Liver (tissue), 9 donors: ENCODE data around the gene OR6X1. TPM values are rescaled to one million over a fixed set of nuclear protein-coding genes. Genes with fewer than 3 reads are reported as not detected.

Experiments used
- DNase-seq: peaks from one replicate; pipeline ENCODE4 v3.0.0-alpha.2; 2017; ENCODE audit warnings: low spot score
- H3K27ac ChIP-seq, 2 donors: one replicate each; pipeline ENCODE4 v1.7.0; 2013; ENCODE audit warnings: inconsistent platforms in 2 of 2, low read length in 2 of 2, control low read depth in 1 of 2, low read depth in 1 of 2, mild to moderate bottlenecking in 1 of 2
- H3K27me3 ChIP-seq, 4 donors: one replicate each; pipeline versions ENCODE4 v1.6.1 to v1.7.0; 2013; ENCODE audit warnings: low read length in 3 of 4, inconsistent platforms in 1 of 4, mild to moderate bottlenecking in 1 of 4, moderate library complexity in 1 of 4; ENCODE audit not compliant: control insufficient read depth in 4 of 4, insufficient read depth in 4 of 4
- H3K36me3 ChIP-seq, 4 donors: one replicate each; pipeline versions ENCODE4 v1.6.1 to v1.7.0; 2013; ENCODE audit warnings: low read length in 3 of 4, mild to moderate bottlenecking in 3 of 4, low read depth in 1 of 4, moderate library complexity in 1 of 4; ENCODE audit not compliant: control insufficient read depth in 4 of 4, insufficient read depth in 3 of 4
- H3K4me1 ChIP-seq, 4 donors: one replicate each; pipeline versions ENCODE4 v1.6.1 to v1.7.0; 2013; ENCODE audit warnings: low read length in 3 of 4, mild to moderate bottlenecking in 3 of 4, moderate library complexity in 1 of 4; ENCODE audit not compliant: control insufficient read depth in 4 of 4, insufficient read depth in 4 of 4
- H3K4me3 ChIP-seq, 3 donors: one replicate each; pipeline versions ENCODE4 v1.6.1 to v1.7.0; 2013; ENCODE audit warnings: low read length in 3 of 3, control low read depth in 1 of 3, low read depth in 1 of 3, mild to moderate bottlenecking in 1 of 3
- H3K9ac ChIP-seq, 2 donors: one replicate each; pipeline ENCODE4 v1.7.0; 2013; ENCODE audit warnings: low read length in 2 of 2, mild to moderate bottlenecking in 2 of 2, moderate library complexity in 2 of 2, control low read depth in 1 of 2, low read depth in 1 of 2
- H3K9me3 ChIP-seq, 4 donors: one replicate each; pipeline versions ENCODE4 v1.6.1 to v1.7.0; 2013; ENCODE audit warnings: low read length in 3 of 4; ENCODE audit not compliant: control insufficient read depth in 4 of 4
- ATF3 ChIP-seq: IDR thresholded peaks from 2 replicates; pipeline ENCODE4 v1.6.1; 2016; ENCODE audit warnings: antibody characterized with exemption
- CTCF ChIP-seq: fragments of 150-350 bp; IDR thresholded peaks from 2 replicates; pipeline ENCODE4 v1.5.1; 2017; ENCODE audit warnings: improper control_type of control experiment, low read depth, low read length; ENCODE audit not compliant: missing input control
- EGR1 ChIP-seq, 2 donors: IDR thresholded peaks; 2 replicates each; pipeline ENCODE4 v1.6.1; 2016 to 2018; ENCODE audit warnings: antibody characterized with exemption in 2 of 2, low read depth in 2 of 2
- FOXA1 ChIP-seq: IDR thresholded peaks from 2 replicates; pipeline ENCODE4 v1.6.1; 2016; ENCODE audit warnings: antibody characterized with exemption
- FOXA2 ChIP-seq: IDR thresholded peaks from 2 replicates; pipeline ENCODE4 v1.6.1; 2016; ENCODE audit warnings: antibody characterized with exemption
- HNF4A ChIP-seq, 2 donors: conservative IDR thresholded peaks; 2 replicates each; pipeline ENCODE4 v1.6.1; 2016; ENCODE audit warnings: antibody characterized with exemption in 2 of 2, mild to moderate bottlenecking in 2 of 2
- HNF4G ChIP-seq: IDR thresholded peaks from 2 replicates; pipeline ENCODE4 v1.6.1; 2016; ENCODE audit warnings: antibody characterized with exemption
- JUND ChIP-seq, 2 donors: IDR thresholded peaks; 2 replicates each; pipeline ENCODE4 v1.6.1; 2016; ENCODE audit warnings: antibody characterized with exemption in 2 of 2
- MAX ChIP-seq: IDR thresholded peaks from 2 replicates; pipeline ENCODE4 v1.6.1; 2016; ENCODE audit warnings: antibody characterized with exemption
- NR2F2 ChIP-seq: IDR thresholded peaks from 2 replicates; pipeline ENCODE4 v1.6.1; 2016; ENCODE audit warnings: antibody characterized with exemption
- RAD21 ChIP-seq, 2 donors: IDR thresholded peaks; 2 replicates each; pipeline ENCODE4 v1.6.1; 2016; ENCODE audit warnings: antibody characterized with exemption in 2 of 2, mild to moderate bottlenecking in 2 of 2
- REST ChIP-seq: IDR thresholded peaks from 2 replicates; pipeline ENCODE4 v1.6.1; 2016; ENCODE audit warnings: antibody characterized with exemption, mild to moderate bottlenecking
- RXRA ChIP-seq, 2 donors: IDR thresholded peaks; 2 replicates each; pipeline ENCODE4 v1.6.1; 2017 to 2018; ENCODE audit warnings: antibody characterized with exemption in 2 of 2, mild to moderate bottlenecking in 1 of 2
- SP1 ChIP-seq: IDR thresholded peaks from 2 replicates; pipeline ENCODE4 v1.6.1; 2018; ENCODE audit warnings: antibody characterized with exemption, mild to moderate bottlenecking
- TAF1 ChIP-seq: conservative IDR thresholded peaks from 2 replicates; pipeline ENCODE4 v1.6.1; 2016; ENCODE audit warnings: antibody characterized with exemption, mild to moderate bottlenecking
- YY1 ChIP-seq: IDR thresholded peaks from 2 replicates; pipeline ENCODE4 v1.6.1; 2016; ENCODE audit warnings: antibody characterized with exemption, mild to moderate bottlenecking
- ZBTB33 ChIP-seq: IDR thresholded peaks from 2 replicates; pipeline ENCODE4 v1.6.1; 2016; ENCODE audit warnings: antibody characterized with exemption
- WGBS: extraction: QIAGEN DNeasy Blood & Tissue Kit; methylation state at CpG from one replicate; pipeline ENCODE4 v1.1.7; 2013; 5-methylcytosine and 5-hydroxymethylcytosine counted together
- polyA plus RNA-seq, 2 donors: library from polyadenylated mRNA; stranded (reverse) in 1 of 2; unstranded in 1 of 2; fragments of 200-250 nt in 1 of 2; fragments of >200 nt in 1 of 2; fragmentation: Nextera tagmentation in 1 of 2; extraction: Ambion mirVana in 1 of 2; gene quantifications; one replicate each; pipeline versions ENCODE4 v1.2.1 to v1.2.3, GENCODE V29; 2013 to 2015
- total RNA-seq, 2 donors: library from RNA; depleted of rRNA; stranded (reverse); fragments of >200 nt; gene quantifications; one replicate each; pipeline ENCODE4 v1.2.3, GENCODE V29; 2014
- donor health status: healthy.
- donor health status: healthy.
- donor health status: healthy.
- donor health status: healthy.
- donor health status: healthy.

Gene OR6X1
- total and polyA plus RNA-seq, 4 donors = not detected

- peaks cover 23 to 60% (median 56%) of the 10 kb centered on the region in 4 donors for H3K36me3 ChIP-seq
- TF ChIP-seq EGR1 (IDR thresholded peaks at IDR 0.05; ENCODE audit: low read depth in 2 of 2) (no peak), FOXA2 (no peak), HNF4A (conservative IDR thresholded peaks at IDR 0.05) (no peak), YY1 (no peak), RXRA (IDR thresholded peaks at IDR 0.05) (no peak), MAX (no peak), CTCF (no peak), ZBTB33 (no peak), NR2F2 (no peak), JUND (IDR thresholded peaks at IDR 0.05) (no peak), ATF3 (no peak), REST (no peak), FOXA1 (no peak), SP1 (no peak), HNF4G (no peak)
- 93% methylated on average over 8 of the region's 8 CpGs for WGBS
- no peak overlapping the region for H3K4me3 ChIP-seq
- H3K9me3 ChIP-seq = peaks cover 7 to 19% (median 13%) of the 10 kb centered on the region in 4 donors
- no peaks in the 10 kb centered on the region for H3K4me1 ChIP-seq
- no peak overlapping the region for H3K27ac ChIP-seq
- no peak for DNase-seq
- no peak overlapping the region for H3K9ac ChIP-seq
- no peaks in the 10 kb centered on the region for H3K27me3 ChIP-seq
These were observed 24.7 kb downstream of the OR6X1 start for GRCh38 chr11:123729602-123730001.

GRCh38 chr11:123725995-123726655 lies 28.2 kb downstream of the OR6X1 start:
- Histone ChIP-seq H3K9me3 (peaks cover 7 to 19% (median 13%) of the 10 kb centered on the region in 4 donors), H3K27me3 (no peaks in the 10 kb centered on the region), H3K27ac (no peak overlapping the region), H3K4me1 (no peaks in the 10 kb centered on the region), H3K36me3 (peaks cover 23 to 63% (median 58%) of the 10 kb centered on the region in 4 donors), H3K9ac (no peak overlapping the region), H3K4me3 (no peak overlapping the region)
- 98% methylated on average over 23 of the region's 23 CpGs for WGBS
- no peak for DNase-seq
- TF ChIP-seq RAD21 (IDR thresholded peaks at IDR 0.05) (no peak), FOXA1 (no peak), HNF4G (no peak), REST (no peak), ATF3 (no peak), EGR1 (IDR thresholded peaks at IDR 0.05; ENCODE audit: low read depth in 2 of 2) (no peak), CTCF (no peak), RXRA (IDR thresholded peaks at IDR 0.05) (no peak), TAF1 (no peak), JUND (IDR thresholded peaks at IDR 0.05) (no peak)
